SU-DHL-6 (cell line): ENCODE results near the gene HOXB1.

Experiments used
- CTCF ChIP-seq: fragments of 200-600 bp; sonication (generic); IDR thresholded peaks from one replicate; pipeline ENCODE4 v1.5.1; 2017; ENCODE audit warnings: antibody characterized with exemption, mild to moderate bottlenecking, low read length, moderate library complexity; ENCODE audit not compliant: insufficient read depth, poor library complexity, severe bottlenecking
- EZH2phosphoT487 ChIP-seq: fragments of 200-600 bp; sonication (generic), shearing (Covaris generic); conservative IDR thresholded peaks from 2 replicates; pipeline ENCODE4 v1.6.1; 2018; ENCODE audit warnings: mild to moderate bottlenecking, antibody characterized with exemption, low read length, moderate library complexity, mixed read lengths

- TF ChIP-seq CTCF (no peak), EZH2phosphoT487 (no peak)
Observed at GRCh38 chr17:48505788-48506187, 25.0 kb downstream of the HOXB1 start.
